Panc1 (cell line): ENCODE measurements around the gene LYZL2. TPM values are rescaled to one million over a fixed set of nuclear protein-coding genes. Genes with fewer than 3 reads are reported as not detected.

ENCODE experiments used
- ATAC-seq: fragments of 200-7000 bp; cut with Tn5 transposase; 2 replicates; pipeline ENCODE4 v1.9.1; 2020; ENCODE audit warnings: mild to moderate bottlenecking, moderate library complexity
- BruUV-seq: library from RNA; stranded (reverse); fragments of 400-500 nt; replicated peaks from 2 replicates; lab custom pipeline; 2021; lab: Mats Ljungman, UMichigan
- CTCF ChIA-PET: fragments of 300-600 bp; sonication (Branson Sonifier 250); formaldehyde crosslinking; loops from one replicate; lab custom pipeline; 2022; ENCODE audit warnings: antibody characterized with exemption; lab: Charles Lee
- POLR2A ChIA-PET: fragments of 300-600 bp; sonication (Branson Sonifier 250); formaldehyde crosslinking; loops from one replicate; lab custom pipeline; 2022; ENCODE audit warnings: antibody characterized with exemption; lab: Charles Lee
- DNase-seq: peaks from one replicate; pipeline ENCODE4 v3.0.0-alpha.2; 2010; ENCODE audit warnings: low read depth, low spot score
- H3K27ac ChIP-seq: 2 replicates; pipeline ENCODE4 v1.5.1; 2011; ENCODE audit warnings: mild to moderate bottlenecking, low read length, inconsistent platforms
- H3K27me3 ChIP-seq: fragments of 200-500 bp; sonication (Bioruptor generic); 2 replicates; pipeline ENCODE4 v1.6.0; 2014; ENCODE audit warnings: low read length, inconsistent platforms; ENCODE audit not compliant: control insufficient read depth, insufficient read depth
- H3K36me3 ChIP-seq: fragments of 200-500 bp; sonication (Bioruptor generic); 2 replicates; pipeline ENCODE4 v1.5.1; 2014; ENCODE audit warnings: inconsistent platforms, mild to moderate bottlenecking, low read length, moderate library complexity; ENCODE audit not compliant: control insufficient read depth, insufficient read depth
- H3K4me1 ChIP-seq: 2 replicates; pipeline ENCODE4 v1.5.1; 2011; ENCODE audit warnings: inconsistent platforms, mild to moderate bottlenecking, low read length, moderate library complexity; ENCODE audit not compliant: control insufficient read depth, insufficient read depth
- H3K4me3 ChIP-seq, 2 experiments: 2 replicates each; pipeline ENCODE4 v1.5.1; 2011 to 2012; ENCODE audit warnings: low read depth in 2 of 2, low read length in 2 of 2, mild to moderate bottlenecking in 2 of 2, inconsistent platforms in 1 of 2, moderate library complexity in 1 of 2
- H3K9me3 ChIP-seq: fragments of 200-500 bp; sonication (Bioruptor generic); 2 replicates; pipeline ENCODE4 v1.5.1; 2014; ENCODE audit warnings: low read depth, mild to moderate bottlenecking, inconsistent platforms, low read length, moderate library complexity; ENCODE audit not compliant: control insufficient read depth, insufficient read depth
- CTCF ChIP-seq: fragments of 450-650 bp; IDR thresholded peaks from 2 replicates; pipeline ENCODE4 v1.5.1; 2017; ENCODE audit warnings: mild to moderate bottlenecking
- POLR2AphosphoS5 ChIP-seq: IDR thresholded peaks from 2 replicates; pipeline ENCODE4 v1.6.1; 2012; ENCODE audit warnings: mild to moderate bottlenecking, low read depth, low read length, moderate library complexity
- REST ChIP-seq, 2 experiments: IDR thresholded peaks; 2 replicates each; pipeline ENCODE4 v1.6.1; 2011 to 2012; ENCODE audit warnings: low read depth in 2 of 2, control low read depth in 1 of 2, low read length in 1 of 2, mild to moderate bottlenecking in 1 of 2, moderate library complexity in 1 of 2; ENCODE audit not compliant: insufficient read depth in 1 of 2
- SIN3A ChIP-seq: IDR thresholded peaks from 2 replicates; pipeline ENCODE4 v1.6.1; 2012; ENCODE audit warnings: low read depth, mild to moderate bottlenecking, low read length, moderate library complexity, borderline replicate concordance; ENCODE audit not compliant: insufficient read depth
- TCF7L2 ChIP-seq: IDR thresholded peaks from 2 replicates; pipeline ENCODE4 v1.6.1; 2011; ENCODE audit warnings: mild to moderate bottlenecking, low read depth, low read length, inconsistent platforms
- in situ Hi-C: cut with HindIII; loops from 2 replicates; pipeline ENCODE4 v1.10.0; 2016; ENCODE audit warnings: low sequenced_read_pairs, low pct_unique_long_range_greater_than_20kb
- intact Hi-C: fragments of 100-400 bp; cut with micrococcal nuclease; formaldehyde crosslinking; loops from one replicate; pipeline ENCODE4 v1.10.0; 2022; ENCODE audit not compliant: unreplicated experiment
- total RNA-seq: library from RNA; stranded (reverse); gene quantifications from one replicate; pipeline ENCODE4 v1.2.1, GENCODE V29; 2021; ENCODE audit not compliant: unreplicated experiment

Gene LYZL2
- total RNA-seq, 1 experiment from 2014 or later = not detected

- no peaks in the 10 kb centered on the region for H3K27me3 ChIP-seq
- BruUV-seq = no TSS peak
- H3K9me3 ChIP-seq = no peaks in the 10 kb centered on the region
- H3K27ac ChIP-seq = no peak overlapping the region
- no peaks in the 10 kb centered on the region for H3K4me1 ChIP-seq
- TF ChIP-seq POLR2AphosphoS5 (no peak), CTCF (peak; percentile 81), TCF7L2 (no peak)
- intact Hi-C loops (loop anchor here (5.0 kb wide), 1 partner anchor 199 kb away; no protein-coding TSS in a partner anchor), in situ Hi-C loops (no loop called here)
- DNase-seq (no peak), ATAC-seq (peak; percentile 69; the same call in 1 of the 2 replicates)
- ChIA-PET CTCF (interaction anchor here (0.5 to 1.2 kb wide), 7 partner anchors 10 to 232 kb away, joined by 3 to 10 read pairs (median 3); no protein-coding TSS in a partner anchor), POLR2A (interaction anchor here (0.6 kb wide), 1 partner anchor 244 kb away, joined by 4 read pairs; no protein-coding TSS in a partner anchor)
- no peak overlapping the region for H3K4me3 ChIP-seq
- no peaks in the 10 kb centered on the region for H3K36me3 ChIP-seq
These were observed 38.3 kb downstream of the LYZL2 start for GRCh38 chr10:30591249-30591670.

GRCh38 chr10:30589441-30589840, 40.1 kb downstream of the LYZL2 start:
- ChIA-PET CTCF (interaction anchor here (0.7 kb wide), 1 partner anchor 53 kb away, joined by 3 read pairs; no protein-coding TSS in a partner anchor), POLR2A (interaction anchor here (0.6 kb wide), 1 partner anchor 226 kb away, joined by 3 read pairs; no protein-coding TSS in a partner anchor)
- intact Hi-C loops = no loop called here
- no peak for ATAC-seq
- Histone ChIP-seq H3K4me1 (no peaks in the 10 kb centered on the region), H3K4me3 (no peak overlapping the region), H3K27ac (no peak overlapping the region), H3K36me3 (no peaks in the 10 kb centered on the region), H3K9me3 (no peaks in the 10 kb centered on the region), H3K27me3 (no peaks in the 10 kb centered on the region)
- TF ChIP-seq CTCF (no peak), REST (IDR thresholded peaks at IDR 0.05; ENCODE audit: insufficient read depth in 1 of 2, low read depth in 2 of 2, low read length in 1 of 2) (no peak), POLR2AphosphoS5 (no peak), TCF7L2 (no peak), SIN3A (no peak)
- no TSS peak for BruUV-seq
- DNase-seq = no peak
- in situ Hi-C loops = no loop called here
